Head of caudate nucleus (tissue), 42 donors: Measurements from ENCODE around the gene ANOS1.
"Not testable (repeated sequence)": the region's sequence is repeated elsewhere in the genome, so short reads cannot be mapped to it uniquely, and the experiment has no call there.

ENCODE experiments used
- DNase-seq, 42 donors: peaks; one replicate each; pipeline versions ENCODE4 v3.0.0 to v3.0.0-alpha.2; 2020 to 2021; ENCODE audit warnings: mixed read lengths in 7 of 42
- intact Hi-C: fragments of 100-400 bp; cut with DNase I; formaldehyde crosslinking; loops from one replicate; pipeline ENCODE4 v1.15.0; 2022

ANOS1 gene

GRCh38 chrX:8647176-8647575, 84.8 kb downstream of the ANOS1 start:
- intact Hi-C loops: no loop called here
- DNase-seq: no peak

GRCh38 chrX:8639949-8640475, 91.9 kb downstream of the ANOS1 start:
- intact Hi-C loops: no loop called here
- DNase-seq: no peak

GRCh38 chrX:8636497-8636896, 95.4 kb downstream of the ANOS1 start:
- intact Hi-C loops: no loop called here
- DNase-seq: no peak

- intact Hi-C loops: no loop called here
- no peak for DNase-seq
These were observed 96.1 kb downstream of the ANOS1 start for GRCh38 chrX:8635812-8636211.

- intact Hi-C loops: no loop called here
- no peak for DNase-seq
These were observed 99.0 kb downstream of the ANOS1 start for GRCh38 chrX:8632924-8633323.

GRCh38 chrX:8629871-8630270, 102.1 kb downstream of the ANOS1 start:
- no peak for DNase-seq
- intact Hi-C loops: no loop called here

GRCh38 chrX:8627796-8628195, 104.1 kb downstream of the ANOS1 start:
- no peak for DNase-seq
- intact Hi-C loops: no loop called here

GRCh38 chrX:8607326-8607725, 124.6 kb downstream of the ANOS1 start:
- intact Hi-C loops: no loop called here

GRCh38 chrX:8604131-8604530, 127.8 kb downstream of the ANOS1 start:
- intact Hi-C loops: no loop called here
- no peak for DNase-seq

More at GRCh38 chrX:8607326-8607725, 124.6 kb downstream of the ANOS1 start:
- DNase-seq: no peak

- DNase-seq: no peak
- intact Hi-C loops: no loop called here
These were observed 140.4 kb downstream of the ANOS1 start for GRCh38 chrX:8591501-8591900.

- intact Hi-C loops: no loop called here
- DNase-seq: no peak
These were observed 145.0 kb downstream of the ANOS1 start for GRCh38 chrX:8586953-8587352.

- intact Hi-C loops: no loop called here
- no peak for DNase-seq
These were observed 152.3 kb downstream of the ANOS1 start for GRCh38 chrX:8579602-8580001.

GRCh38 chrX:8576821-8577220, 155.1 kb downstream of the ANOS1 start:
- intact Hi-C loops: no loop called here
- no peak for DNase-seq

GRCh38 chrX:8565729-8566128, 166.2 kb downstream of the ANOS1 start:
- intact Hi-C loops: no loop called here
- no peak for DNase-seq

GRCh38 chrX:8548446-8548845, 183.5 kb downstream of the ANOS1 start:
- no peak for DNase-seq
- intact Hi-C loops: no loop called here

- DNase-seq: no peak
- intact Hi-C loops: no loop called here
These were observed 185.2 kb downstream of the ANOS1 start for GRCh38 chrX:8546715-8547114.

- no peak for DNase-seq
- intact Hi-C loops: no loop called here
These were observed 211.1 kb downstream of the ANOS1 start for GRCh38 chrX:8520791-8521190.

- no peak for DNase-seq
- intact Hi-C loops: no loop called here
These were observed 211.8 kb downstream of the ANOS1 start for GRCh38 chrX:8520178-8520577.

- intact Hi-C loops: no loop called here
- no peak for DNase-seq
These were observed 227.5 kb downstream of the ANOS1 start for GRCh38 chrX:8504451-8504850.

- intact Hi-C loops, DNase-seq: not testable (repeated sequence)
These were observed 229.8 kb downstream of the ANOS1 start for GRCh38 chrX:8502101-8502500.

- DNase-seq: no peak
- intact Hi-C loops: no loop called here
These were observed 231.7 kb downstream of the ANOS1 start for GRCh38 chrX:8500203-8500602.

GRCh38 chrX:8495036-8495435, 236.9 kb downstream of the ANOS1 start:
- intact Hi-C loops, DNase-seq: not testable (repeated sequence)
